Measurements from ENCODE around the gene STXBP1.

GRCh38 chr9:127720031-127720864 lies 108.2 kb downstream of the STXBP1 start:
- TF ChIP-seq REST (IDR thresholded peaks at IDR 0.05; ENCODE audit: unreplicated experiment) (no peak), EZH2 (IDR thresholded peaks at IDR 0.05; ENCODE audit: low read depth, unreplicated experiment) (no peak), CTCF (conservative IDR thresholded peaks at IDR 0.05; ENCODE audit: low read depth in 2 of 2) (no peak), POLR2AphosphoS5 (IDR thresholded peaks at IDR 0.05; ENCODE audit: low read depth) (no peak), CREB1 (CRISPR knock-in tag; IDR thresholded peaks at IDR 0.05; ENCODE audit: low read depth) (no peak), NANOG (IDR thresholded peaks at IDR 0.05; ENCODE audit: borderline replicate concordance) (no peak), EZH2phosphoT487 (IDR thresholded peaks at IDR 0.05; ENCODE audit: unreplicated experiment) (no peak), ZNF114 (CRISPR knock-in tag; IDR thresholded peaks at IDR 0.05) (no peak)

Data from GM23338 (cell line).